Measurements from ENCODE around the gene FCN2.

DNA sequence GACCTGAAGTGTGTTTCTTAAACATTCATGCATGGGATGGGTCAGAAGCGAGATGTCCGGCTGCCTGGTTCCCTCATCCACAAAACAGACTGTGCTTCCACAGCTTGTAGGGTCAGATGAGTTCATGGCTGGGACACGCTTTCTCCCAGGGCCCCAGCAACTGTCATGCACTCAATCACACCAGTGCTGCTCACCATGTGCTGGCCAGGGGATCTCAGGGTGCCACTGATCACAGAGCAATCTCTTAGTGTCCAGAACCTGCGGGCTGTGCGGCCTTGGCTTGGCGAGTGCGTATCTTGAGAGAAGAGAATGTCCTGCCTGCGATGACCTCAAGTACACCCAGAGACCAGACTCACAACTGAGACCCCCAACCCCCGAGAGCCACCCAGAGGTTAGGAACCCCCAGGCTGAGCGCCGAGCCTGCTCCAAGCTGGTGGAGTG lies 26.0 kb upstream of the FCN2 start:
- TF ChIP-seq CTCF (tag by site-specific recombination; IDR thresholded peaks at IDR 0.05) (no peak), TCF7L2 (IDR thresholded peaks at IDR 0.05; ENCODE audit: borderline replicate concordance, low read depth, low read length) (no peak), ZNF335 (tag by site-specific recombination; conservative IDR thresholded peaks at IDR 0.05) (no peak), ZNF239 (tag by site-specific recombination; IDR thresholded peaks at IDR 0.05) (no peak), ZNF121 (tag by site-specific recombination; IDR thresholded peaks at IDR 0.05) (no peak), ZNF433 (tag by site-specific recombination; IDR thresholded peaks at IDR 0.05; ENCODE audit: low read depth) (no peak), ZSCAN18 (tag by site-specific recombination; IDR thresholded peaks at IDR 0.05) (no peak), ZNF169 (tag by site-specific recombination; IDR thresholded peaks at IDR 0.05) (no peak), PRDM1 (tag by site-specific recombination; IDR thresholded peaks at IDR 0.05) (no peak)
- TF ChIP-seq, protein P1, sequence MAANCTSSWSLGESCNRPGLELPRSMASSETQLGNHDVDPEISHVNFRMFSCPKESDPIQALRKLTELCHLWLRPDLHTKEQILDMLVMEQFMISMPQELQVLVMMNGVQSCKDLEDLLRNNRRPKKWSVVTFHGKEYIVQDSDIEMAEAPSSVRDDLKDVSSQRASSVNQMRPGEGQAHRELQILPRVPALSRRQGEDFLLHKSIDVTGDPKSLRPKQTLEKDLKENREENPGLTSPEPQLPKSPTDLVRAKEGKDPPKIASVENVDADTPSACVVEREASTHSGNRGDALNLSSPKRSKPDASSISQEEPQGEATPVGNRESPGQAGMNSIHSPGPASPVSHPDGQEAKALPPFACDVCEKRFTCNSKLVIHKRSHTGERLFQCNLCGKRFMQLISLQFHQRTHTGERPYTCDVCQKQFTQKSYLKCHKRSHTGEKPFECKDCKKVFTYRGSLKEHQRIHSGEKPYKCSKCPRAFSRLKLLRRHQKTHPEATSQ (tag by site-specific recombination; IDR thresholded peaks at IDR 0.05), result no peak
- TF ChIP-seq, protein P2, sequence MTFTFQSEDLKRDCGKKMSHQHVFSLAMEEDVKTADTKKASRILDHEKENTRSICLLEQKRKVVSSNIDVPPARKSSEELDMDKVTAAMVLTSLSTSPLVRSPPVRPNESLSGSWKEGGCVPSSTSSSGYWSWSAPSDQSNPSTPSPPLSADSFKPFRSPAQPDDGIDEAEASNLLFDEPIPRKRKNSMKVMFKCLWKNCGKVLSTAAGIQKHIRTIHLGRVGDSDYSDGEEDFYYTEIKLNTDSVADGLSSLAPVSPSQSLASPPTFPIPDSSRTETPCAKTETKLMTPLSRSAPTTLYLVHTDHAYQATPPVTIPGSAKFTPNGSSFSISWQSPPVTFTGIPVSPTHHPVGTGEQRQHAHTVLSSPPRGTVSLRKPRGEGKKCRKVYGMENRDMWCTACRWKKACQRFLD (tag by site-specific recombination; IDR thresholded peaks at IDR 0.05), result no peak

Measured in HEK293 (cell line).